Mononuclear cell (primary cell): ENCODE results near the gene GRIN1. TPM values are rescaled to one million over a fixed set of nuclear protein-coding genes. Genes with fewer than 3 reads are reported as not detected.

Source experiments
- H3K27me3 ChIP-seq: 2 replicates; pipeline ENCODE4 v1.6.0; 2011; ENCODE audit warnings: low read length, control low read depth; ENCODE audit not compliant: insufficient read depth
- H3K4me1 ChIP-seq: 2 replicates; pipeline ENCODE4 v1.5.1; 2011; ENCODE audit warnings: mild to moderate bottlenecking, low read length, control low read depth; ENCODE audit not compliant: insufficient read depth
- H3K4me3 ChIP-seq: 2 replicates; pipeline ENCODE4 v1.5.1; 2011; ENCODE audit warnings: mild to moderate bottlenecking, low read length, moderate library complexity
- H3K9me3 ChIP-seq: 2 replicates; pipeline ENCODE4 v1.5.1; 2011; ENCODE audit warnings: low read depth, mild to moderate bottlenecking, control low read depth, low read length
- total RNA-seq: library from RNA; depleted of rRNA; stranded (reverse); fragments of >200 nt; gene quantifications from one replicate; pipeline ENCODE4 v1.2.3, GENCODE V29; 2012

GRIN1 gene
- total RNA-seq, 1 donor = not detected

DNA sequence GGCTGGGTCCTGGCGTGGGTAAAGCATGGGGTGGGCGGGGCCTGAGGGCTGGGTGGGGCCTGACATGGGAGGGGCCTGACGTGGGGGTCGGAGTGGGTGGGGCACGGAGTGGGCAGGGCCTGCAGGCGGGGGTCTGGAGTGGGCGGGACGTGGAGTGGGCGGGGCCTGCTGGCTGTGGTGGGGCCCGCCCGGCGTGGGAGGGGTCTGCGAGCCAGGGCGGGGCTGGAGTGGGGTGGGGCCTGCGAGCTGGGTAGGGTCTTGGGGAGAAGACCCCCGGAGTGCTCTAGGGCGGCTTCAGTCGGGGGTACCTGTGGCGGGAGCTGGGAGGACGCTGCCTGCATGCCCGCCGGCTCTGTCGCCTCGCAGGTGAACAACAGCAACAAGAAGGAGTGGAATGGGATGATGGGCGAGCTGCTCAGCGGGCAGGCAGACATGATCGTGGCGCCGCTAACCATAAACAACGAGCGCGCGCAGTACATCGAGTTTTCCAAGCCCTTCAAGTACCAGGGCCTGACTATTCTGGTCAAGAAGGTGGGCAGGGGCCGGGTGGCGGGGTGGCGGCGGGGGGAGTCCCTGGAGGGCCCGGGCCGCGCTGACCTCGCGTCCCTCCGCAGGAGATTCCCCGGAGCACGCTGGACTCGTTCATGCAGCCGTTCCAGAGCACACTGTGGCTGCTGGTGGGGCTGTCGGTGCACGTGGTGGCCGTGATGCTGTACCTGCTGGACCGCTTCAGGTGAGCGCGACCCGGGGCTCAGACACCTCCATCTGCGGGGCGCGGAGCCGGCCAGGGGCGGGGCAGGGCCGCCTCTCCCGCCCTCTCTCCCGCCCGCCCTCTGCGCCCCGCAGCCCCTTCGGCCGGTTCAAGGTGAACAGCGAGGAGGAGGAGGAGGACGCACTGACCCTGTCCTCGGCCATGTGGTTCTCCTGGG lies 22.9 kb downstream of the GRIN1 start:
- Histone ChIP-seq H3K9me3 (no peaks in the 10 kb centered on the region), H3K4me1 (no peaks in the 10 kb centered on the region), H3K27me3 (peaks cover 39% of the 10 kb centered on the region), H3K4me3 (no peak overlapping the region)

DNA sequence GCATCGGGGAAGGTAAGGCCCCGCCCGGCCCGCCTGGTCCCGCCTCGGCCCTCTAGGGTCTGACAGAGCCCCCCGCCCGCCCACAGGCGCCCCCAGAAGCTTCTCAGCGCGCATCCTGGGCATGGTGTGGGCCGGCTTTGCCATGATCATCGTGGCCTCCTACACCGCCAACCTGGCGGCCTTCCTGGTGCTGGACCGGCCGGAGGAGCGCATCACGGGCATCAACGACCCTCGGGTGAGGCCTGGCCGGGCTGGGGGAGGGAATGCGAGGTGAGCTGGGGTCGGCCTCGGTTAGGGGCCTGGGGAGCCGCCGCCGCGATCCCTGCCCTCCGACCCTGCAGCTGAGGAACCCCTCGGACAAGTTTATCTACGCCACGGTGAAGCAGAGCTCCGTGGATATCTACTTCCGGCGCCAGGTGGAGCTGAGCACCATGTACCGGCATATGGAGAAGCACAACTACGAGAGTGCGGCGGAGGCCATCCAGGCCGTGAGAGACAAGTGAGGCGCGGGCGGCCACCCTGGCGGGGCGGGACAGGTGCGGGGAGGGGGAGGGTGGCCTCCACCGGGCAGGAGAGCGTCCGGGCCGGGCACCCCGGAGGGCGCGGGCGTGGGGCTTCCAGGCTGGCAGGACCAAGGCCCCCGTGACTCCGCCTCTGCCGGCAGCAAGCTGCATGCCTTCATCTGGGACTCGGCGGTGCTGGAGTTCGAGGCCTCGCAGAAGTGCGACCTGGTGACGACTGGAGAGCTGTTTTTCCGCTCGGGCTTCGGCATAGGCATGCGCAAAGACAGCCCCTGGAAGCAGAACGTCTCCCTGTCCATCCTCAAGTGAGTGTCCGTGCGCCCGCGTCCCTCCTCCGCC lies 23.8 kb downstream of the GRIN1 start:
- Histone ChIP-seq H3K4me1 (no peaks in the 10 kb centered on the region), H3K27me3 (peaks cover 35% of the 10 kb centered on the region), H3K4me3 (no peak overlapping the region), H3K9me3 (no peaks in the 10 kb centered on the region)

DNA sequence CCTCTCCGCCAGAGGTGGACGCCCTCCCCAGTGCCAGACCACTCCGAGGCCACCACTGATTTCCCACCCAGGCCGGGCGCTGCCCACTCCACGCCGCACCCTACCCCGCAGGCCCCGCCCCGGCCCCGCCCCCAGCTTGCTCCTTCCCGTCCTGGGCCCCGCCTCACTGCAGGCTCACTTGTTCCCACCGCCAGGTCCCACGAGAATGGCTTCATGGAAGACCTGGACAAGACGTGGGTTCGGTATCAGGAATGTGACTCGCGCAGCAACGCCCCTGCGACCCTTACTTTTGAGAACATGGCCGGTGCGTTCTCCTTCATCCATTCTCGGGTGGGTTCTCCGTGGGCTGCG lies 24.4 kb downstream of the GRIN1 start:
- peaks cover 30% of the 10 kb centered on the region for H3K27me3 ChIP-seq
- no peak overlapping the region for H3K4me3 ChIP-seq
- no peaks in the 10 kb centered on the region for H3K4me1 ChIP-seq
- H3K9me3 ChIP-seq = no peaks in the 10 kb centered on the region

DNA sequence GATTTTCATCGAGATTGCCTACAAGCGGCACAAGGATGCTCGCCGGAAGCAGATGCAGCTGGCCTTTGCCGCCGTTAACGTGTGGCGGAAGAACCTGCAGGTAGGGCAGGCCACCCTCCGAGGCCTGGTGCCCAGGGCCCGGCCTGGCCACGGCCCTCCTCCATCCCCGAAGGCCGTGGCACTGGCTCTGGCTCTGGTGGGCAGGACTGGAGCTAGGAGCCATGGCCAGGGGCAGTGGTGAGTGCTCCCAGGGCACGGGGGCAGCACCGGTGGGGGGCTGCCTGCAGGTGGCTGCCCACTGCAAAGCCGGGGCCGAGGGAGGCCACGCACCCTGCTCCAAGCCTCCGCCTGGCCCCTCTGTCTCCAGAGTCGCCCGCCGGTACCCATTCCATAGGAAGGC lies 24.9 kb downstream of the GRIN1 start:
- Histone ChIP-seq H3K4me3 (no peak overlapping the region), H3K4me1 (no peaks in the 10 kb centered on the region), H3K9me3 (no peaks in the 10 kb centered on the region), H3K27me3 (peaks cover 27% of the 10 kb centered on the region)

DNA sequence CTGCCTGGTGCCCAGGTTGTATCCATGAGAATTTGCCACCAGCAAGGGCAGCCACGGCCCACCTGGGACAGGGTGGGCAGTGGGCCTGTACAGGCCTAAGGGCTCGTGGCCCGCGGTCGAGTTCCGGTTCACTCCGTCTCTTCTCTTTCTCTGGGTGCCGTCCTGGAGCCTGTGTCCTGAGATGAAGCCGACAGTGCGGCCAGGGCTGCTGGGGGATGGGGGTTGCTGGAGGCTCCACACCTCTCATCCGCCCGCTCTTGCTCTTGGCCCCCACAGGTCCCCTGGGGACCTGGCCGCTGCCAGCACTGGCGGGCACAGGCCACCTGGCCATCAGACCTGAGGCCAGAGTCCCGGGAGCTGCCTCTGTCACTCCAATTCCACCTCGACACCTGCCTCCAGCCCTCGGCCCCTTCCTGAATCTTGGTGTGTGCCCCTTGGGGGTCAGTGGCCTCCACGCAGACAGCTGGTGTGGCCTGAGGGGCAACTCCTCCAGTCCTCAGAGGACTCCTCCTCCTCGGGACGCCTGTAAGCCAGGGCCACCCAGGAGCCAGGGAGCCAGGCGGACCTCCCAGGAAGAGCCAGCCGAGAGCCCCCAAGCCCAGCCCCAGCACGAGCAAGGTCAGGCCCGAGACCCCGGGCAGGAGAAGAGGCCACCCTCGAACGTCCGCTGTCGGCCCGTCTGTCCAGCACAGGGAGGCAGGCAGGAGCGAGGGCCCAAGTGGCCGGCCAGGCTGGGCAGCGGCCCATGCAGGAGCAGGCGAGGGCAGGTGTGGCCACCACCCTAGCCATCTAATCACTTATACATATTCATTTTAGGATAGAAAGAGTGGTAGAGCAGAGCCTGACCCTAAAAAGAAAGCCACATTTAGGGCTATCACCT lies 25.7 kb downstream of the GRIN1 start:
- Histone ChIP-seq H3K4me1 (peaks cover 7% of the 10 kb centered on the region), H3K9me3 (no peaks in the 10 kb centered on the region), H3K27me3 (peaks cover 23% of the 10 kb centered on the region), H3K4me3 (no peak overlapping the region)

DNA sequence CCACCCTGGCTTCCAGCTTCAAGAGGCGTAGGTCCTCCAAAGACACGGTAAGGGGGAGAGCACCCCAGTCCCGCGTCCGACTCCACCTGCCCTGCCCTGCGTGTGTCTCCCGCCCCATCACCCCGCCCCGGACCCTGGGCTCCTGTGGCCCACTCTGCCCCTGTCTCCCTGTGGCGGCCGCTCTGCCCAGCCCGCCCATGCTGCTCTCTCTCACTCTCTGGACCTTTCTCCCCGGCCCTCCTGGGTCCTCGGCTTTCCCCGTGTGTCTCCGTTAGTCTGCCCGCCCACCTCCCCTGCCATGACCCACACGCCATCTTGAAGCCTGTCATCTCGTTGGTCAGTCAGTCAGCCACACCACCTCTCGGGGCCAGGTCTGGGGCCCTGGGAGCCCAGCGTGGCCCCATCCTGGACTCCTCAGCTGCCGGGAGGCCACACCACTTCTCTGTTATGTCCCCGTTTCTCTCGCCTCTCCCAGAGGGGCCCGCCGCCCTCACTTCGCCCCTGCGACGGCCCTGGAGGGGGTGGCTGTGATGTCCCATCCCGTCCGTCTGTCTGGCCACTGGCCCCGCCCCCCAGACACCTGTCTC lies 26.4 kb downstream of the GRIN1 start:
- peaks cover 7% of the 10 kb centered on the region for H3K4me1 ChIP-seq
- no peak overlapping the region for H3K4me3 ChIP-seq
- H3K9me3 ChIP-seq = no peaks in the 10 kb centered on the region
- peaks cover 28% of the 10 kb centered on the region for H3K27me3 ChIP-seq

DNA sequence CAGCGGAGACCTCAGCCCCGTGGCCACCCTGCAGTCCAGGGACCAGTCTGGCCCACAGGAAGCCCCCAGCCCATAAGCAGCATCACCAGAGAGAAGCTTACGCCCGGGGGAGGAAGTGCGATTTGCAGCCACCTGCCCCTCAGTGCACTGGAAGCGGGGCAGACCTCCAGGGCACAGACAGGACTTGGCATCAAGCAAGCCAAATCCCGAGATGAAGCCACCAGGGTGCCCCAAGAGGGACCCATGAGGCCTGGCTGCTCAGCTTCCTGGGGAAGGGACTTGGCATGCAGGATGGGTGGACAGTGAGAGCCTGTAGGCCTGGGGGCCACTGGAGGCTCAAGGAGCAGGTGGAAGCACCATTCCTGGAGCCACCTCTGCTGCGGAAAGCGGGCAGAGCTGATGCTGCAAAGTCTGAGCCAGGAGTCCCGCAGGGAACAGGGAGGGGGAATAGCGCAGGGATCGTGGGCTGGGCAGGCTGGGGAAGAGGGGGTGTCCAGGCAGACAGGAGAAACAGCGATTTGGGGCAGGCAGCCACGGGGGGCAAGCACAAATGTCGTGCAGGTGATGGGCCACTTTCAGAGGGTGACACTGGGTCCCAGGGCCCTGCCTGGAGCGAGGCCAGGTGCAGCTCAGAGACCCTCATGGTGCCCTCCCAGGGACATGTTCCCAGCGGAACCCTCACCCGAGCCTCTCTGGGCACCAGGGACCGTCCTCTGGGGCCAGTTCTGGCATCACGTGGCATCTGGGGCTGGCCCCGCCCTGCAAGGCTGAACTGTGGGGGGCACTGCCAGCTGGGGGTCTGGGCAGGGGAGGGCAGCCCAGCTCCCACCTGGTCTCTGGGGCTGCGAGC lies 27.7 kb downstream of the GRIN1 start:
- no peaks in the 10 kb centered on the region for H3K9me3 ChIP-seq
- peaks cover 34% of the 10 kb centered on the region for H3K27me3 ChIP-seq

DNA sequence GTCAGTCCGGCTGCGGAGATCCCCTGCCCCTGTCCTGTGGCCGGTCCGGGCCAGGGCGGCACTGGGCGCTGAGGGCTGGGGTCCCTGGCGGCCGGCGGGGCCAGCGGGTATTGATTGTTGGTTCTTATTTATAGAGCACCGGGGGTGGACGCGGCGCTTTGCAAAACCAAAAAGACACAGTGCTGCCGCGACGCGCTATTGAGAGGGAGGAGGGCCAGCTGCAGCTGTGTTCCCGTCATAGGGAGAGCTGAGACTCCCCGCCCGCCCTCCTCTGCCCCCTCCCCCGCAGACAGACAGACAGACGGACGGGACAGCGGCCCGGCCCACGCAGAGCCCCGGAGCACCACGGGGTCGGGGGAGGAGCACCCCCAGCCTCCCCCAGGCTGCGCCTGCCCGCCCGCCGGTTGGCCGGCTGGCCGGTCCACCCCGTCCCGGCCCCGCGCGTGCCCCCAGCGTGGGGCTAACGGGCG lies 28.4 kb downstream of the GRIN1 start:
- Histone ChIP-seq H3K9me3 (no peaks in the 10 kb centered on the region), H3K27me3 (peaks cover 34% of the 10 kb centered on the region), H3K4me1 (peaks cover 7% of the 10 kb centered on the region), H3K4me3 (no peak overlapping the region)

More for the DNA sequence above, 27.7 kb downstream of the GRIN1 start:
- Histone ChIP-seq H3K4me1 (peaks cover 7% of the 10 kb centered on the region), H3K4me3 (no peak overlapping the region)

DNA sequence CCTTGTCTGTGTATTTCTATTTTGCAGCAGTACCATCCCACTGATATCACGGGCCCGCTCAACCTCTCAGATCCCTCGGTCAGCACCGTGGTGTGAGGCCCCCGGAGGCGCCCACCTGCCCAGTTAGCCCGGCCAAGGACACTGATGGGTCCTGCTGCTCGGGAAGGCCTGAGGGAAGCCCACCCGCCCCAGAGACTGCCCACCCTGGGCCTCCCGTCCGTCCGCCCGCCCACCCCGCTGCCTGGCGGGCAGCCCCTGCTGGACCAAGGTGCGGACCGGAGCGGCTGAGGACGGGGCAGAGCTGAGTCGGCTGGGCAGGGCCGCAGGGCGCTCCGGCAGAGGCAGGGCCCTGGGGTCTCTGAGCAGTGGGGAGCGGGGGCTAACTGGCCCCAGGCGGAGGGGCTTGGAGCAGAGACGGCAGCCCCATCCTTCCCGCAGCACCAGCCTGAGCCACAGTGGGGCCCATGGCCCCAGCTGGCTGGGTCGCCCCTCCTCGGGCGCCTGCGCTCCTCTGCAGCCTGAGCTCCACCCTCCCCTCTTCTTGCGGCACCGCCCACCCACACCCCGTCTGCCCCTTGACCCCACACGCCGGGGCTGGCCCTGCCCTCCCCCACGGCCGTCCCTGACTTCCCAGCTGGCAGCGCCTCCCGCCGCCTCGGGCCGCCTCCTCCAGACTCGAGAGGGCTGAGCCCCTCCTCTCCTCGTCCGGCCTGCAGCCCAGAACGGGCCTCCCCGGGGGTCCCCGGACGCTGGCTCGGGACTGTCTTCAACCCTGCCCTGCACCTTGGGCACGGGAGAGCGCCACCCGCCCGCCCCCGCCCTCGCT lies 29.0 kb downstream of the GRIN1 start:
- Histone ChIP-seq H3K4me1 (peaks cover 7% of the 10 kb centered on the region), H3K9me3 (no peaks in the 10 kb centered on the region), H3K27me3 (peaks cover 32% of the 10 kb centered on the region), H3K4me3 (no peak overlapping the region)

DNA sequence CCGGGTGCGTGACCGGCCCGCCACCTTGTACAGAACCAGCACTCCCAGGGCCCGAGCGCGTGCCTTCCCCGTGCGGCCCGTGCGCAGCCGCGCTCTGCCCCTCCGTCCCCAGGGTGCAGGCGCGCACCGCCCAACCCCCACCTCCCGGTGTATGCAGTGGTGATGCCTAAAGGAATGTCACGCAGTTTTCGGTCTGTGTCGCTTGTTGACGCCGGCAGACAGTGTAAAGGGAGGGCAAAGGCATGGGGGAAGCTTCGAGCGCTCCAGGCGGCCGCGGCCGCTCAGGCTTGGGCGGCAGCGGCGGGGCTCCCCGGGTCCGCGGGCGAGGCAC lies 29.6 kb downstream of the GRIN1 start:
- Histone ChIP-seq H3K4me3 (no peak overlapping the region), H3K4me1 (peaks cover 7% of the 10 kb centered on the region), H3K9me3 (no peaks in the 10 kb centered on the region), H3K27me3 (peaks cover 29% of the 10 kb centered on the region)

DNA sequence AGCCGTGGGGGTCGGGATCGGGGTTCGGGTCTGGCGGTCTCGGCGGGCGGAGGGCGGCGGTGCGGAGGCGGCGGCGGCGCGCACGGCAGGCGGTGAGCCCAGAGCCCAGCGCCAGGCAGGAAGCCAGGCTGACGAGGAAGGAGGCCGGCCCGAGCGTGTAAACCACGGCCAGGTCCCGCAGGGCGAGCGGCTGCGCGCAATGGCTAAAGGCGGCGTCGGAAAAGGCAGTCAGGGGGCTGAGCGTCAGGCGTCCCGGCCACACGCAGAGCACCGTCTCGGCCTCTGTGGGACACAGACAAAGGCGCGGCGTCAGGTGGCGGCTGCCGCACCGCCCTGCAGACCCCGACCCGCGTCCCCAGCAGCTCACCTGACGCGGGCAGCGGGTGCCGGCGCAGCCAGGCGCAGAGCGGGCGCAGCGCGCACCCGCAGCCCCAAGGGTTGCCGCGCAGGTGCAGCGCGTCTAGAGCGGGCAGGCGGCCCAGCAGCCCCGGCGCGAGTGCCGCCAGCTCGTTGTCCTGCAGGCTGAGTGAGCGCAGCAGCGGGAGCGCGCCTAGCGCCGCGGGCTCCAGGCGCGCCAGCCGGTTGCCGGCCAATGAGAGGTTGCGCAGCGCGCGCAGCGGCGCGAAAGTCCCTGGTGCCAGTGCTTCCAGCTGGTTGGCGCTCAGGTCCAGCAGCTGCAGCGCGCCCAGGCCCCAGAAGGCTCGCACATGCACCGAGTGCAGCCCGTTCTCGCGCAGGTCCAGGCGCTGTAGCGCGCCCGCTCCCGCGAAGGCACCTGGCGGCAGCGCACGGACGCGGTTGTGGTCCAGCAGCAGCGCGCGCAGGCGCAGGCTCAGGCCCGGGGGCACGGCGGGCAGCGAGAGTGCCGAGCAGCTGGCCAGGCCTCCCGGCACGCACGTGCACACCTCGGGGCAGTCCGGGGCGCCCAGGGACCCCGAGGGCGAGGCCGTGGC lies 30.2 kb downstream of the GRIN1 start:
- peaks cover 26% of the 10 kb centered on the region for H3K27me3 ChIP-seq
- H3K4me3 ChIP-seq = no peak overlapping the region
- peaks cover 7% of the 10 kb centered on the region for H3K4me1 ChIP-seq
- no peaks in the 10 kb centered on the region for H3K9me3 ChIP-seq

DNA sequence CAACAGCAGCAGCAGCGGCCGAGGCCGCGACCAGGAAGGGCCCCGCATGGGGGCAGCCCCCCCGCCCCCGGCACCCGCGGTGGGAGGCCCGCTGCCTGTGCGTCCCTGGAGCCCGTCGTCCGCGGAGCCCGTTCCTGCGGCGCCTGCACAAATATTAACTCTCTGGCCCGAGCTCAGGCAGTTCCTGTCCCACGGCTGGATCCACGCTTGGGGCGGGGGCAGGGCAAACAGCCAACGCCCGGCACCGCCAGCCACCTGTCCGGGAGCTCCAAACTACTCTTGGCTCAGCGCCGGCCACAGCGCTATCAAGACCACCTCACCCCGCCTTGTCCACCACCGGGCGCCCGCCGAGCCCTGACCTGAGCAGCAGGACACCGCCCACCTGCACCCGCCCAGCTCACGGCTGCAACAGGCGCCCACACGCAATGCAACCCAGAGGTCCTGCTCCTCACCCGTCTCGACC lies 31.0 kb downstream of the GRIN1 start, which contains the start of gene LRRC26:
LRRC26 (minus strand) TSS at position 156 of the 463 bp plus-strand sequence; CDS start at position 48, 108 bp downstream.
- peaks cover 26% of the 10 kb centered on the region for H3K27me3 ChIP-seq
- H3K4me3 ChIP-seq = no peak within 1 kb of the TSS
- no peaks in the 10 kb centered on the region for H3K9me3 ChIP-seq
- H3K4me1 ChIP-seq = peaks cover 7% of the 10 kb centered on the region
